GM21381 (cell line): Measurements from ENCODE around the gene CHAD.
"Not testable (repeated sequence)": the region's sequence is repeated elsewhere in the genome, so short reads cannot be mapped to it uniquely, and the experiment has no call there.

Experiments
- ATAC-seq: cut with Tn5 transposase; IDR thresholded peaks from one replicate; pipeline ENCODE4 v1.9.1; 2021; ENCODE audit warnings: mild to moderate bottlenecking, moderate library complexity; ENCODE audit not compliant: unreplicated experiment

The CHAD gene

DNA sequence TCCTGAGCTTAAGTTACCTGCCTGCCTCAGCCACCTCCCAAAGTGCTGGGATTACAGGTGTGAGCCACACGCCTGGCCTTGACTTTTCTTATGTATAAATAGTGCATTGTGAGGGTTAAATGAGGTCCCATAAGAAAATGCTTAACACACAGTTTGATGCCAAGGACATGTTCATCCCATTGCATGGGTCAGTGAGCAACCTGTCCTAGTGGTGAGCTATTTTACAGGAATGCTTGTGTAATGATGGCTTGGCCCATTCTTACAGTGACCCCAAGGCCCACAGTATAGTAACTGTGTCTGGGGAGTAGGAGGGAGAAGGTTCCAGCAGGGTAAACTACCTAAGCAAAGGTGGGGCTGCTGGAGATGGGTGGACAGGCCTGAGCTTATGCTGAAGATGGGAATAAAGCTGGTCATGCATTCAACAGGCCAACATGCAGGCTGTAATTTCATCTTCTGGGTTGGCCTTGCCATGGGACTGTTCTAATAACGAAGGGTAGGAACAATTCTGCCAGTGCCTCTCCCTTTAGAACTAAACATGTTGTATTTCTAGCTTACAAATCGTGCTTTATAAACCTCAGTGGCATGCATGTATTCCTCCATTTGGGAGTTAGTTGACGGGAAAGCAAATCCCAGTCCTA lies 36.4 kb downstream of the CHAD start:
- no peak for ATAC-seq

DNA sequence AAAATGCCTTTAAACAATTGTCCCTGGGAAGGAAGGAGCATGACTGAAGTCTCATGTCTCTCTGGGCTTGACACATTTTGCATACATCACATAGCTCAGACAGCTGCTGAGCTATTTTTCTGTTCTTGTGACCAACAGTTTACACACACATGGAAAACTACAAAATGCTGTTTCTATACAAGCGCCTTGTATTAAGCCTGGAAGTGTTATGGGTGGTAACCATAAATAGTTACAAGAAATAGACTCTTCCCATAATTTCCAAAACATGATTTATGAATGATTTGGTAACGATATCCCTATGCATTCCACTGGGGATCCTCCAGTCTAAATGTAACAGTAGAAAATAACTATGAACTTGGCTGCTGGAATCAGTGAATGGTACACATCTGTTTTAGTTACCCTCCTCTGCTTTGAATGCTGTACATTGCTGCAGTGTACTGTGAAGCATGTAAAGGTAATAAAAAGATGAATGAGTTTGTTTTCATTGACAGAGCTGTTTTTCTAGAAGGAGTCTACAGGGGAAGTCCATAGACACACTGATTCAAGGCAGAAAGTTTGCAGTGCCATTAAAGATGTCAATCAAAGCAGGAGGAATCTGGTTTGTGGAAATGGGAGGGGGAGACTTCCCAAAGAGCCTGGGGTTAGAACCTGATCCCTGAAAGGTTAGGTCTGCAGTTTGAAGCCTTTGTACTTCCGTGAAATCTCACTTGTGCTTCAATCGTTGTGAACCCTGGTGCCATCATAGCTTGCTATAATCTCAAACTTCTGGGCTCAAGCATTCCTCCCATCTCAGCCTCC lies 37.7 kb downstream of the CHAD start:
- ATAC-seq = no peak

- no peak for ATAC-seq
Observed at GRCh38 chr17:50429793-50430192, 38.9 kb downstream of the CHAD start.

DNA sequence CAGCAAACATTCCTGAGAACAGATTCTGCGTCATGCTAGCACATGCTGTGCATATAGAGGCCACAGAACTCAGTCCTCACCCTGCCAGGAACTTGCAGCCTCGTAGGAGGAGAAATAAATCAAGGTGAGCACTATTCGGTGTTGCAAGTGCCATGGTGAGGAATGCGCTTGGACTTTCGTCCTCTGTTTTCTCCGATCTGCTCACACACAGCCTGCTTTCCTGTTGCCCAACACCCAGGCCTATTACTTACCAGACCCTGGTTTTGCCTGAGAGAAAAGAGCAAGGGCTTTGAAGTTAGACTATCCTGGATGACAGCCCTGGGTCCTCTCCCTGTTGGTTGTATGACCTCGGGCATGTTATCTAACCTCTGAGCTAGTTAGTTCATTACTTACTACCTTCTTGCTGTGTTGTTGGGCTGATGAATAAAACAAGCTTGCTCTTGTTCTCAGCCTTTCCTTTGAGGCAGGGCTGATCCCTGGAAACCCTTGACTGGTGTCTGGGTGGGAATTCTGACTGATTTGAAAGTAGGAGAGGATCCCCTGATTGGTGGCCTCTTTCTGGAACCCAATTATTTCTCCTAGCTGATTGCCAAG lies 39.8 kb downstream of the CHAD start:
- ATAC-seq = no peak

- not testable (repeated sequence) for ATAC-seq
Observed at GRCh38 chr17:50428126-50428525, 40.6 kb downstream of the CHAD start.

DNA sequence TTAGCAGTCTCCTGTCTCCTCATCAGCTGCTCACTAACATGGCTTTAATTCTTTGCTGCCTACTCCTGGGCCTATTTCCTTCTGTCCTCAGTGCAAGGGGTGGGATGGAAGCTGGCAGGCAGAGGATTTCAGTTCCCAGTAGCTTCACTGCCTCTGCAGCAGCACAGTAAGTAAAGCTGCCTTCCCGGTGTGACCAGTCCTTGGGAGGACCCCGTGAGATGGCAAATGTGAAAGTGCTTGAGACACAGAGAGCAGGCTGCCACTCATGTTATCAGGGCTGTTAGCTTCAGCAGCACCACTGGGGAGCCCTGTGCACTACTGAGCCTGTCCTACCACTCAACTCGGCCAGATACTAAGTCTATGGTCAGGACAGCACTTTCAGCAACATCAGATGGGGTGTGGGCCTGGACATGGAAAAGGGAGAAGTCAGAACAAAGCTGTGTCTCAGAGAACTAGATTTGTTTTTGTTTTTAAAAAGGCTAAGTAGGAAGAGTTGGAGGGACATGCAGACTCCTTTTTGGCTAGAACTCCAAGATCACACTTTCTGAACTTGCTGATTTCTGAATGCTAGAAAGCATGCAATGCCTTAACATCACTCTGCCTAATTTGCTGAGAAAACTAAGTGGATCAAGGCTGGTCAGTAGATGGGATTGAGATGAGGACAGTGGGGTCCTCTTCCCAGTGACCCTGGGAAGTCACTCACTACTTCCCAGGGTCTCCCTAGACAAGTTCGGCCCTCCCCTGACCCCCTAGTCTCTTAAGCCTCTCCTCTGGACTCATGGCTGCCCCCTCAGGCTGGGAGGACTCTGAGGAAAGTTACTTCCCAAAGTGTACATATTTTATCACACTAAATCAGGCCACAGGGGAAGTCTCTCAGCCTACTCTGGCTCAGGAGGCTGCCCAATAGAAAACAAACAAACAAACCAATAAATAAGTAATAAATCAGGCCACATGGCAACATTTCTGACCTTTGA lies 41.6 kb downstream of the CHAD start:
- no peak for ATAC-seq

GRCh38 chr17:50426472-50426782 lies 42.3 kb downstream of the CHAD start:
- ATAC-seq = no peak

- no peak for ATAC-seq
Observed at GRCh38 chr17:50425682-50426471, 42.8 kb downstream of the CHAD start, which contains the start of gene ACSF2. ACSF2 (plus strand) TSS chr17:50426218; CDS start chr17:50426262, 44 bp downstream.

DNA sequence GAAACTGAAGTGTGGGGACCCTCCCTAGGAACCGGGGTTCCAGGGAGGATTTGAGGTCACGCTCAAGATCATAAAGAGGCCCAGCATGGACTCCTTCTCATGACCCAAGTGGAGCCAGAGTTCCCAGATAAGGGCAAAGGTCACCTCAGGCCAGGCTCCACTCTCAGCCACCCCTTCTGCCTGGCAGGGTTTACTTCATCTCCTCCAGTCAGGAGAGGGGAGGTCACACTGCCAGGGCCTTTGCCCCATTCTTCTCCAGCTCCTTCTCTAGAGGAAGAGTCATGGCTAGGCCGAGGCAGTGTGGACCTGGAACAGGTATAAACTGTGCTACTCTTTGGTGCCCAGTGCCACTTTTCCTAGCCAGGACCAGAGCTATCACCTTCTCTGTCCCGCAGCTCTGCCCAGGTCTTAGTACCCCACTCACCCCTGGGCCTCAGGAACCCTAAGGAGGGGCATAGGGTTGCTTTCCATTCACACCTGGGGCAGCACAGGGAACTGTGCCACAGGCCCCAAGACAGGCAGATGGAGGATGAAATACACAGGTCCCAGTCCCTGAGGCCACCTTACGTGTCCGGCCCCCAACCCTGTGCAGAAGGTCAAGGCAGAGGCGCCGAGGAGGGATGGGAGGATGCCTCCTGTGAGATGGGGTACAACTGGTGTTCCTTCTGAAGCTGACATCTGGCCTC lies 43.5 kb downstream of the CHAD start:
- no peak for ATAC-seq

DNA sequence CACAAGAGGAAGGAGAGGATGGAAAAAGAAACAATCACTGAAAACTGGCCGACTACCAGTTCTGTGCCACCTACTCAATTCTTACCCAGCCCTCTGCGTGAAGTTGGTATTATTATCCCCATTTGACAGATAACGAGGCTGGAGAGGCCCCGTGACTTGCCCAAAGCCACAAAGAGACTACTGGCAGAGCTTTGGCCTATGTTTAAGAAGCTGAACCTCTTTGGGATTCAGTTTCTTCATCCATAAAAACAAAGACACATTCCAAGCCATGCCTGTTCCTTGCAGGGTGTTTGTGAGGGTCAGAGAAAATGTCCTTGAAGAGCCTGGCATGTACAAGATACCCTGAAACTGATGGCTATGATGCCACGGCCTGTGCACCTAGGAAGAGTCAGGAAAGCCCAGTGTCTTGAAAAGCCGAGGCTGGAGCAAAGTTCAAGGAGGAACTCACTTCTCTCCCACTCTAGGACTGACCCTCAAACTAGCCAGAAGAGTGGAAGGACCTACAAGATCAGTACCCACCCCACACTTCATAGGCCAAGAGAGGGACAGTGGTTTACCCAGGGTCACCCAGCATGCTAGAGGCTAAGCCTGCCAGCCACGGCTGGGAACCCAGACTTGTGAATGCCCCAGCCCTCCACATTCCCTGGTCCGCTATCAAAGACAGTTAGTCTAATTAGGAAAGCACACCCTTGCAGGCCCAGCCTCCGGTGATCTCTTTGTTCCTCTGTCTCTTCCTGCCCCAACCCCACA lies 44.3 kb downstream of the CHAD start:
- ATAC-seq = no peak

GRCh38 chr17:50423553-50424159 lies 45.0 kb downstream of the CHAD start:
- ATAC-seq = no peak

DNA sequence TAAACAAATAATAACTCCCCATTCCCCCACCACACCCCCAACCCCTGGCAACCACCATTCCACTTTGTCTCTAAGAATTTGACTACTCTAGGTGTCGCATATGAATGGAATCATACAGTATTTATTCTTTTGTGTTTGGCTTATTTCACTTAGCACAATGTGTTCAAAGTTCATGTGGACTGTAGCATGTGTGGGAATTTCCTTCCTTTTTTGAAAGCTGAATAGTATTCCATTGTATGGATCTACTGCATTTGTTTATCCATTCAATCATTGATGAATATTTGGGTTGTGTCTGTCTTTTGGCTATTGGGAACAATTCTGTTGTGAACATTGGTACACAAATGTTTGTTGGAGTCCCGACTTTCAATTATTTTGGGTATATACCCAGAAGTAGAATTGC lies 45.9 kb downstream of the CHAD start:
- no peak for ATAC-seq

DNA sequence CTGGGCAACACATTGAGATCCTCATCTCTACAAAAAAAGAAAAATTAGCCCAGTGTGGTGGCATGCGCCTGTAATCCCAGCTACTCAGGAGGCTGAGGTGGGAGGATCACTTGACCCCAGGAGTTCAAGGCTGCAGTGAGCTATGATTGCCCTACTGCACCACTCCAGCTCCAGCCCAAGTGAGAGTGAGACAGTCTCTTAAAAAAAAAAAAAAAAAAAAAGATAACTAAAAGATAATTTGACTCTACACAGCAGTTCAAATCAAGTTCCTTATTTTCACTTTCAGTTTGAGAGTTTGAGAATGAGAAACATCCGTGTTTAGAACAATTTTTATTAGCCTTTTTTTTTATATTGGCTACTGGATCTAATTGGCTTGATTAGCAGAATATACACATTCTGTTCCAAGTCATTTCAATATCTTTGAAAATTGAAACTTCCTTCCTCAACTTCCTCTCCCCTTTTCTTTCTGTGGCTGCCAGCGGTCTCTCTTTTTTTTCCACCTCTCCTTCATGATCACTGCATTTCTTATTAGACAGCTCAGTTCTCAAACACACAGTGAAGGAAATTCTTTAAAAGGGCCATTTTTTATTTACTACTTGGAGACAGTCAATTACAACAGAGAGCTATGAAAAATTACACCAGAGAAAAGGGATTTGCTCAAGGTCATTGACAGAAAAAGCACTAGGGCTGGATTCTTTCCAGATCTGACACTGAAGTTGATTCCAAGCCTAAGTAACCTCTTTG lies 47.2 kb downstream of the CHAD start:
- no peak for ATAC-seq

DNA sequence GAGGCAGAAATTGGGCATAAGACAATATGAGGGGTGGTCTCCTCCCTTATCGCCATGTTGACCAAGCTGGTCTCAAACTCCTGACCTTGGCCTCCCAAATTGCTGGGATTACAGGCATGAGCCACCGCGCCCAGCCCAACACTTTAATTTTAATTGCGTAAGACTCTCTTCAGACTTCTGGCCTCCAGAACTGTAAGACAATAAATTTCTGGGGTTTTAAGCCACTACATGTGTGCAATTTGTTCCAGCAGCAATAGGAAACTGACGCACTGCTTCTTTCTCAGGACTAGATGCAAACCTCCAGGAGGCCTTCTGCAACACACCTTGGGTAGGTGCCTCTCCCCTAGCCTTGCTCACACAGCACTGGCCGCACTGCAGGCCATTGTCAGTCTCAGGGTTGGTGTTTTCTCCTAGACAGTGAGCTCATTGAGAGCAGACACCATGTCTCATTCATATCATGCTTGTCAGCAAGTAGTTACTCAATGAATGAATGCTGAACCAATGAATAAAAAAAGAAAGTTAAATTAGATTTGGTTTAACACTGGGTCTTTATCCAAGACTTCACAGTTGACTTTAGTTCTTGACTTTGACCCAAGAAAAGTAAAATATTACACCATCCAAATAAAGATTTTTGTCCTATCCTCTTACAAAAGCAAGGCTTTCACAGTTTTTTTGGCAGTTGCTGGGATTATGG lies 48.1 kb downstream of the CHAD start:
- no peak for ATAC-seq

- not testable (repeated sequence) for ATAC-seq
Observed at GRCh38 chr17:50419577-50419976, 49.1 kb downstream of the CHAD start.

DNA sequence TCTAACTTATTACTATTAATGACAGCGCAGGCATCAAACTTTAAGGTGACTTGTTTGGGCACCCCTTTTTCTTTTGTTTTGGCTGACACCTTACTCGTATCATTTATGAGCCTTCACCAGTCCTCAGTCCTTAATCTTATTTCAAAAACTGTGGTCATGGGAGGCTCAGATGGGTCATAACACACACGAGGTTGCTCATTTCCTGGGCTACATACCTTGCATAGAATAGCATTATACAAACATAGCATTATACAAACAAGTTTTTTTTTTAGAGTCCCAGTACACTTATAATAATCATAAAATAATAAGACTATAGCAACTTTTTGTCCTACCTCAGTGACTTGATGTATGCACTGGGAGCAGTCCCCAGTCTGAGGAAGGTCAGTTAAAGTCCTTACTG lies 53.9 kb downstream of the CHAD start:
- ATAC-seq = no peak
